Measurements from ENCODE around the gene CITED2. TPM values are rescaled to one million over a fixed set of nuclear protein-coding genes. Genes with fewer than 3 reads are reported as not detected.

The CITED2 gene
- total and polyA plus RNA-seq, 8 donors = 70.0 to 321 (median 132) TPM

DNA sequence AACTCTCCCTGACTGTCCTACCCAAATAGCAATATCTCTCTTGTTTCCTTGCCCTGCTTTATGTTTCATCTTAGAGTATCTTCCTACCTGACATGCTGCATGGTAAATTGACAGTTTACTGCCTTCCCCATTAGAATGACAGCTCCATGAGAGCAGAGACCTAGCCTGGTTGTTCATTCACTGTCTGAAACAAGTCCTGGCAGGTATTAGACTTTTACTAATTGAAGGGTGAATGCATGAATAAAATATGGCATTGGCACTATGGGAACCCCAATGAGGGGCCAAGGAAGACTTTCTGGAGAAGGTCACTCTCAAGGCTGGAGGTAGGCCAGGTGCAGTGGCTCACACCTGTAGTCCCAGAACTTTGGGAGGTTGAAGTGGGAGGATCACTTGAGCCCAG is 3.8 kb upstream of the CITED2 start:
- TF ChIP-seq, protein P1, sequence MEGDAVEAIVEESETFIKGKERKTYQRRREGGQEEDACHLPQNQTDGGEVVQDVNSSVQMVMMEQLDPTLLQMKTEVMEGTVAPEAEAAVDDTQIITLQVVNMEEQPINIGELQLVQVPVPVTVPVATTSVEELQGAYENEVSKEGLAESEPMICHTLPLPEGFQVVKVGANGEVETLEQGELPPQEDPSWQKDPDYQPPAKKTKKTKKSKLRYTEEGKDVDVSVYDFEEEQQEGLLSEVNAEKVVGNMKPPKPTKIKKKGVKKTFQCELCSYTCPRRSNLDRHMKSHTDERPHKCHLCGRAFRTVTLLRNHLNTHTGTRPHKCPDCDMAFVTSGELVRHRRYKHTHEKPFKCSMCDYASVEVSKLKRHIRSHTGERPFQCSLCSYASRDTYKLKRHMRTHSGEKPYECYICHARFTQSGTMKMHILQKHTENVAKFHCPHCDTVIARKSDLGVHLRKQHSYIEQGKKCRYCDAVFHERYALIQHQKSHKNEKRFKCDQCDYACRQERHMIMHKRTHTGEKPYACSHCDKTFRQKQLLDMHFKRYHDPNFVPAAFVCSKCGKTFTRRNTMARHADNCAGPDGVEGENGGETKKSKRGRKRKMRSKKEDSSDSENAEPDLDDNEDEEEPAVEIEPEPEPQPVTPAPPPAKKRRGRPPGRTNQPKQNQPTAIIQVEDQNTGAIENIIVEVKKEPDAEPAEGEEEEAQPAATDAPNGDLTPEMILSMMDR (IDR thresholded peaks at IDR 0.05) = no peak
- ATAC-seq = no peak
- H3K9me3 ChIP-seq = no peaks in the 10 kb centered on the region
- peaks cover 7 to 25% of the 10 kb centered on the region in 2 donors for H3K4me1 ChIP-seq
- intact Hi-C loops (cut with DNase I) = loop anchor here in 1 of 2 donors (5.0 kb wide), 1 partner anchor 159 kb away; no protein-coding TSS in a partner anchor
- H3K27ac ChIP-seq = no peak overlapping the region
- no peaks in the 10 kb centered on the region for H3K27me3 ChIP-seq
- DNase-seq = no peak
- no peaks in the 10 kb centered on the region for H3K36me3 ChIP-seq
- no peak overlapping the region for H3K4me3 ChIP-seq

- intact Hi-C loops (cut with DNase I) = loop anchor here in 1 of 2 donors (5.0 kb wide), 1 partner anchor 161 kb away; no protein-coding TSS in a partner anchor
- peak overlapping the region; percentile 88 to 97 for H3K4me3 ChIP-seq
- H3K27me3 ChIP-seq = no peaks in the 10 kb centered on the region
- peaks cover 4 to 6% of the 10 kb centered on the region in 2 donors for H3K36me3 ChIP-seq
- DNase-seq = peak in 2 of 4 donors; percentile 38 to 44
- H3K4me1 ChIP-seq = peaks cover 7 to 30% of the 10 kb centered on the region in 2 donors
- no peaks in the 10 kb centered on the region for H3K9me3 ChIP-seq
- ATAC-seq = no peak
- H3K27ac ChIP-seq = peak overlapping the region; percentile 97 to 99
- TF ChIP-seq, protein P1 (IDR thresholded peaks at IDR 0.05) = no peak
Observed at GRCh38 chr6:139376604-139377218, 2.3 kb upstream of the CITED2 start.

DNA sequence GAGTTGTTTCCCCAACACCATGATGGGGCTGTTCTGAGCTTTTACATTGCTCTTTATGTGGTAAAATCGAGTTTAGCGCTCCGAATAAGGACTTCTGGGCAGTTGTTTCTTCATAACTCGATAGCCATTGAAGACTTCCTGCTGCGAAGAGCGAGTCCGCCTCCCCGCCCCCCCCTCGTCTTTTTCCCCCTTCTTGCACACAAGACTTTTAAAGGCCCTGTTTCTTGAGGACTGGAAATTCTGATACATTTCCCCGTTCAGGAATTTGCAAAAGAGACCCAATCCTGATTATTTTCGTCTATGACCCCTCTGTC is 1.5 kb upstream of the CITED2 start:
- H3K9me3 ChIP-seq = no peaks in the 10 kb centered on the region
- peak overlapping the region; percentile 88 to 97 for H3K4me3 ChIP-seq
- H3K27me3 ChIP-seq = no peaks in the 10 kb centered on the region
- DNase-seq (peak in 2 of 4 donors; percentile 69 to 76), ATAC-seq (peak; percentile 4)
- peaks cover 6% of the 10 kb centered on the region in 2 donors for H3K36me3 ChIP-seq
- H3K27ac ChIP-seq = peak overlapping the region; percentile 97 to 99
- TF ChIP-seq, protein P1 (IDR thresholded peaks at IDR 0.05) = no peak
- peaks cover 7 to 34% of the 10 kb centered on the region in 2 donors for H3K4me1 ChIP-seq
- intact Hi-C loops (cut with DNase I) = loop anchor here in 1 of 2 donors (5.0 kb wide), 1 partner anchor 161 kb away; no protein-coding TSS in a partner anchor

DNA sequence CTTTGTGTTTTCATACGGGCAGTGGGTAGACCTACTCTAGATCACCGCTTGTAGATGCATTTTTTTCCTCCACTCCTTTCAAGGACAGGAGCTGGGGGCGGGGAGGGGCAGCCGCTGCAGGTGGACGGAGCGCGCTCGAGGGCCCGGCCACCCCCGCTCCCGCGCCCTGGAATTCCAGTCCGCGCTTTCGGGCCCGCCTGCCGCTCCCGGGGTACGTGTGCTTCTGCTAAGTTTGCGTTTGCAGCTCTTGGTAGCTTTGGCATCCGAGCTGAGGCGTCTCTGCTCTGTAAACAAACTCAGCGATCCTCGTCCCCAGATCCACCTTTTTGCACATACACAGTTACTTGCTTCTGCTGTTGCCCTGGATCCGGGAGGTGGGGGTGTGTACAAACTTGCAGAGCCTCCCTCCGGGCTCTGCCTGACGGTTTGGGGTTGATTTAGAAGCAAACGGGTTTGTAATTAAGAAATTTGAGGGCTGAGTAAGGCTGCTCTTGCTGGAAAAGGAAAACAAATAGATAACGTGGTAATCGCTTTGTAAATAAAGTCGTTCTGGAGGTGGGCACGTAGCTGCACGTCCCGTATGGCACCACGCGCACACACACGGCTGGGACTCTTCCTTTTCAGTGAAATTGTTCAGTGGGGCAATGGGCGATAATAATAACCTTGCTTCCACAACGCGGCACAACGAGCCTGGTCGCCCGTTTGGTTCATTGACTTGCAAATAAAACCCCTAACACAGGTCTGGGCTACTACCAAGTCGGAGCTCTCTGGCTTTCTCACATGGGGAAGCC is 973 bp upstream of the CITED2 start:
- Histone ChIP-seq H3K4me1 (peaks cover 8 to 39% of the 10 kb centered on the region in 2 donors), H3K9me3 (no peaks in the 10 kb centered on the region), H3K27ac (peak overlapping the region; percentile 97 to 99), H3K4me3 (peak overlapping the region; percentile 88 to 97), H3K36me3 (peaks cover 6% of the 10 kb centered on the region in 2 donors), H3K27me3 (no peaks in the 10 kb centered on the region)
- TF ChIP-seq, protein P1 (IDR thresholded peaks at IDR 0.05) = no peak
- intact Hi-C loops (cut with DNase I) = loop anchor here in 1 of 2 donors (5.0 kb wide), 1 partner anchor 162 kb away; no protein-coding TSS in a partner anchor
- ATAC-seq = peak; percentile 80
- DNase-seq = peak; percentile 92 to 97 (median 93)

GRCh38 chr6:139373928-139374356 is 506 bp downstream of the CITED2 start:
- H3K36me3 ChIP-seq = peaks cover 6% of the 10 kb centered on the region in 2 donors
- intact Hi-C loops (cut with DNase I) = no loop called here
- DNase-seq = peak in 1 of 4 donors; percentile 82
- H3K9me3 ChIP-seq = no peaks in the 10 kb centered on the region
- no peaks in the 10 kb centered on the region for H3K27me3 ChIP-seq
- H3K4me3 ChIP-seq = peak overlapping the region; percentile 88 to 97
- peaks cover 23 to 52% of the 10 kb centered on the region in 2 donors for H3K4me1 ChIP-seq
- TF ChIP-seq, protein P1 (IDR thresholded peaks at IDR 0.05) = no peak
- H3K27ac ChIP-seq = peak overlapping the region; percentile 97 to 99
- ATAC-seq = peak; percentile 3

Data from left lung (tissue), 10 donors.